CD4-positive, alpha-beta T cell treated with Interleukin-1 beta for 1 hour (primary cell): ENCODE results near the gene PCSK1.
A peak's percentile ranks its signal among the peaks of the same experiment; 100 is the strongest.
"Not testable (repeated sequence)": the region's sequence is repeated elsewhere in the genome, so short reads cannot be mapped to it uniquely, and the experiment has no call there.

Experiments used
- DNase-seq, 2 donors: peaks; one replicate each; pipeline ENCODE4 v3.0.0-alpha.2; 2020 to 2022

Gene PCSK1

GRCh38 chr5:96367337-96367736 lies 65.7 kb downstream of the PCSK1 start:
- not testable (repeated sequence) for DNase-seq

GRCh38 chr5:96354237-96354636 lies 78.8 kb downstream of the PCSK1 start:
- no peak for DNase-seq

- DNase-seq, result no peak
Measured at GRCh38 chr5:96353220-96353619, 79.8 kb downstream of the PCSK1 start.

- DNase-seq, result no peak
Measured at GRCh38 chr5:96350678-96351077, 82.4 kb downstream of the PCSK1 start.

GRCh38 chr5:96348536-96348935 lies 84.5 kb downstream of the PCSK1 start:
- DNase-seq, result no peak

GRCh38 chr5:96347502-96348292 lies 85.4 kb downstream of the PCSK1 start:
- no peak for DNase-seq

- peak; percentile 17 to 67 for DNase-seq
Measured at GRCh38 chr5:96344678-96345577, 88.1 kb downstream of the PCSK1 start.

- DNase-seq, result no peak
Measured at GRCh38 chr5:96343094-96343493, 90.0 kb downstream of the PCSK1 start.

GRCh38 chr5:96342581-96342980 lies 90.5 kb downstream of the PCSK1 start:
- DNase-seq, result no peak
